Measurements from ENCODE around the gene DERA.

The DERA gene

DNA sequence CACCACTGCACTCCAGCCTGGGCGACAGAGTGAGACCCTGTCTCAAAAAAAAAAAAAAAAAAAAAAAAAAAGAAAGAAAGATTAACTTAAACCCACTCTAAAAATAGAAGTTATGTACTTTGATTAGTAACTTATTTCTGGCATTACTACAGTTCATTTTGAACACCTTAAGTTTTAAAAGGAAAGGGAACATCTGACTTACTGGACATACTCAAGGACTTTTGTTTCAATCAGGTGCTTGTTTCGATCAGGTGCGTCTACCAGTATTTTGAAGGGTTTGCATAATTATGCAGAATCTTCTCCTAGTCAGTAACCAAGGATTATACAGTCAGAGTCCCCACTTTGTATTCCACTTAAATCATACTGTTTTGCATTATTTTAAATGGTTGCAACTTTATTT is 105.6 kb downstream of the DERA start:
- Histone ChIP-seq H3K27me3 (ENCODE audit: control insufficient read depth in 1 of 2, insufficient read depth in 2 of 2, low read length in 2 of 2) (no peaks in the 10 kb centered on the region), H3K36me3 (ENCODE audit: insufficient read depth, low read length) (no peaks in the 10 kb centered on the region), H3K27ac (ENCODE audit: low read depth, low read length) (no peak overlapping the region), H3K4me3 (ENCODE audit: low read depth in 1 of 2, low read length in 2 of 2) (no peak overlapping the region), H3K4me1 (ENCODE audit: insufficient read depth, low read length) (peaks cover 6% of the 10 kb centered on the region), H3K9ac (ENCODE audit: low read length) (no peak overlapping the region), H3K9me3 (ENCODE audit: low read length) (no peaks in the 10 kb centered on the region)

GRCh38 chr12:16018306-16018705 is 107.2 kb downstream of the DERA start:
- Histone ChIP-seq H3K9ac (ENCODE audit: low read length) (no peak overlapping the region), H3K4me3 (ENCODE audit: low read depth in 1 of 2, low read length in 2 of 2) (no peak overlapping the region), H3K27me3 (ENCODE audit: control insufficient read depth in 1 of 2, insufficient read depth in 2 of 2, low read length in 2 of 2) (no peaks in the 10 kb centered on the region), H3K4me1 (ENCODE audit: insufficient read depth, low read length) (no peaks in the 10 kb centered on the region), H3K36me3 (ENCODE audit: insufficient read depth, low read length) (no peaks in the 10 kb centered on the region), H3K27ac (ENCODE audit: low read depth, low read length) (no peak overlapping the region), H3K9me3 (ENCODE audit: low read length) (no peaks in the 10 kb centered on the region)

GRCh38 chr12:16019136-16019535 is 108.0 kb downstream of the DERA start:
- Histone ChIP-seq H3K9me3 (ENCODE audit: low read length) (no peaks in the 10 kb centered on the region), H3K4me3 (ENCODE audit: low read depth in 1 of 2, low read length in 2 of 2) (no peak overlapping the region), H3K9ac (ENCODE audit: low read length) (no peak overlapping the region), H3K27ac (ENCODE audit: low read depth, low read length) (no peak overlapping the region), H3K36me3 (ENCODE audit: insufficient read depth, low read length) (no peaks in the 10 kb centered on the region), H3K27me3 (ENCODE audit: control insufficient read depth in 1 of 2, insufficient read depth in 2 of 2, low read length in 2 of 2) (no peaks in the 10 kb centered on the region), H3K4me1 (ENCODE audit: insufficient read depth, low read length) (no peaks in the 10 kb centered on the region)

- Histone ChIP-seq H3K9ac (ENCODE audit: low read length) (no peak overlapping the region), H3K27ac (ENCODE audit: low read depth, low read length) (no peak overlapping the region), H3K27me3 (ENCODE audit: control insufficient read depth in 1 of 2, insufficient read depth in 2 of 2, low read length in 2 of 2) (no peaks in the 10 kb centered on the region), H3K9me3 (ENCODE audit: low read length) (no peaks in the 10 kb centered on the region), H3K4me3 (ENCODE audit: low read depth in 1 of 2, low read length in 2 of 2) (no peak overlapping the region), H3K4me1 (ENCODE audit: insufficient read depth, low read length) (no peaks in the 10 kb centered on the region), H3K36me3 (ENCODE audit: insufficient read depth, low read length) (no peaks in the 10 kb centered on the region)
Observed at GRCh38 chr12:16020031-16020430, 108.9 kb downstream of the DERA start.

DNA sequence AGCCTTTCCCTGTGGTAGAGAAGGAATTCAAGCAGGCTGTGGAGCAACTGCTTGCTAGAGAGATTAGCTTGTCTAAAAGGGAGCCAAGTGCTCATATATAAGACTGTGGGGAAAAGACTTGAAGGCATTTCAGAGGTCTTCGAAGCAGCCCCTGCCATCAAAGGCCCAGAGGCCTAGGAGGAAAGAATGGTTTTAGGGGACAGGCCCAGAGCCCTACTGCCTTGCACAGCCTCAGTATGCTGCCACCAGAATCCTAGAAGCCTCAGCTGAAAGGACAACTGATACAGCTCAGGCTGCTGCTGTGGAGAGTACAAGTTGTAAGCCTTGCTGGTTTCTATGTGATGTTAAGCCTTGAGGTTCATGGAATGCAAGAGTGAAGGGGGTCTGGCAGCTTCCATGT is 109.9 kb downstream of the DERA start:
- Histone ChIP-seq H3K4me3 (ENCODE audit: low read depth in 1 of 2, low read length in 2 of 2) (no peak overlapping the region), H3K4me1 (ENCODE audit: insufficient read depth, low read length) (no peaks in the 10 kb centered on the region), H3K9me3 (ENCODE audit: low read length) (no peaks in the 10 kb centered on the region), H3K9ac (ENCODE audit: low read length) (no peak overlapping the region), H3K36me3 (ENCODE audit: insufficient read depth, low read length) (no peaks in the 10 kb centered on the region), H3K27ac (ENCODE audit: low read depth, low read length) (no peak overlapping the region), H3K27me3 (ENCODE audit: control insufficient read depth in 1 of 2, insufficient read depth in 2 of 2, low read length in 2 of 2) (no peaks in the 10 kb centered on the region)

GRCh38 chr12:16021676-16022075 is 110.5 kb downstream of the DERA start:
- no peaks in the 10 kb centered on the region for H3K4me1 ChIP-seq (ENCODE audit: insufficient read depth, low read length)
- no peaks in the 10 kb centered on the region for H3K27me3 ChIP-seq (ENCODE audit: control insufficient read depth in 1 of 2, insufficient read depth in 2 of 2, low read length in 2 of 2)
- H3K4me3 ChIP-seq (ENCODE audit: low read depth in 1 of 2, low read length in 2 of 2) = no peak overlapping the region
- no peaks in the 10 kb centered on the region for H3K9me3 ChIP-seq (ENCODE audit: low read length)
- no peak overlapping the region for H3K27ac ChIP-seq (ENCODE audit: low read depth, low read length)
- H3K36me3 ChIP-seq (ENCODE audit: insufficient read depth, low read length) = no peaks in the 10 kb centered on the region
- no peak overlapping the region for H3K9ac ChIP-seq (ENCODE audit: low read length)

DNA sequence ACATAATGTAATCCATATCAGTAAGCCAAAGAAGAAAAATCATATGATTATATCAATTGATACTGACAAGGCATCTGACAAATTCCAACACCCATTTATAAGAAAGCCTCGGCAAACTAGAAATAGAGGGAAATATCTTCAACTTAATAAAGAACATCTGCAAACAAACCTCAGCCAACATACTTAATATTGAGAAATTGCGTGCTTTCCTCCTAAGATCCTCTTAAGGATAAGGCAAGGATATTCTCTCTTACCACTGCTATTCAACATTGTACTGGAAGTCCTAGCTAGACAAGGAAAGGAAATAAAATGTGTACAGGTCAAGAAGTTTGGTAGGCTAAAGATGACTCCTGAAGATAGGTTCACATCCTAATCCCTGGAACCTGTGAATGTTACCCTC is 115.9 kb downstream of the DERA start:
- Histone ChIP-seq H3K27ac (ENCODE audit: low read depth, low read length) (no peak overlapping the region), H3K27me3 (ENCODE audit: control insufficient read depth in 1 of 2, insufficient read depth in 2 of 2, low read length in 2 of 2) (no peaks in the 10 kb centered on the region), H3K4me3 (ENCODE audit: low read depth in 1 of 2, low read length in 2 of 2) (no peak overlapping the region), H3K9ac (ENCODE audit: low read length) (no peak overlapping the region), H3K4me1 (ENCODE audit: insufficient read depth, low read length) (no peaks in the 10 kb centered on the region), H3K36me3 (ENCODE audit: insufficient read depth, low read length) (no peaks in the 10 kb centered on the region), H3K9me3 (ENCODE audit: low read length) (no peaks in the 10 kb centered on the region)

- H3K9me3 ChIP-seq (ENCODE audit: low read length) = no peaks in the 10 kb centered on the region
- H3K9ac ChIP-seq (ENCODE audit: low read length) = no peak overlapping the region
- no peaks in the 10 kb centered on the region for H3K27me3 ChIP-seq (ENCODE audit: control insufficient read depth in 1 of 2, insufficient read depth in 2 of 2, low read length in 2 of 2)
- H3K36me3 ChIP-seq (ENCODE audit: insufficient read depth, low read length) = no peaks in the 10 kb centered on the region
- H3K4me1 ChIP-seq (ENCODE audit: insufficient read depth, low read length) = peaks cover 3% of the 10 kb centered on the region
- H3K4me3 ChIP-seq (ENCODE audit: low read depth in 1 of 2, low read length in 2 of 2) = no peak overlapping the region
- H3K27ac ChIP-seq (ENCODE audit: low read depth, low read length) = no peak overlapping the region
Observed at GRCh38 chr12:16030744-16031143, 119.6 kb downstream of the DERA start.

DNA sequence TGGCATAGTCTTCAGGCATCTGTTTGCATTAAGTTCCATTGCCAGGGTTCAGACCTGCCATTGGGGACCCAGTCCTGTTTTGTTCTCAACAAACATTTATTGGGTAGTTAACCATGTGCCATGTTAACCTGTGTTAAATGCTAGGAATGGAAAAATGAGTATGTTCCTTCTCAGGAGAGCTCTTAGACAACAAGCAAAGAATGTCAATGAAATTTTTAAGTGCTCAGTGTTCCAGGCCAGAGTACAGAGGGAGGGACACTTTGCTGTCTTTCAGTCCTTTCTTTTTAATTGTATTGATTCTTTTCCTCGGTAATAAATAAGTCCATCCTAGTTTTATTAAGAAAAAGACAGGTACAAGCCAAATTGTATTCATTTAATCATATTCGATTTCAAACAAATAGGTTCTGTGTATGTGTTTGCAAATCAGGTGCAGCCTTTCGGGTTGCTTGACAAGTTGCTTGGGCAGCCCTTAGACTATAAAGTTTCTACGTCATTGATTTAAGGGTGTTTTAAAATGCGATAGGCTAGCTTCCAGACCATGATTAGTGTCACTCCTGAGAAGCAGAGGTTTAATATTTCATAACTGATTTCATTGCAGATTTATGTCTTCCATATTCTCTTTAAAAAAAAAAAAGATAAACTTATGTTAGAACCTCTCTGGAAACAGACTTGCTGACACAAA is 123.1 kb downstream of the DERA start:
- no peaks in the 10 kb centered on the region for H3K9me3 ChIP-seq (ENCODE audit: low read length)
- H3K27ac ChIP-seq (ENCODE audit: low read depth, low read length) = no peak overlapping the region

GRCh38 chr12:16036073-16036472 is 124.9 kb downstream of the DERA start:
- H3K4me1 ChIP-seq (ENCODE audit: insufficient read depth, low read length) = peaks cover 3% of the 10 kb centered on the region
- H3K27me3 ChIP-seq (ENCODE audit: control insufficient read depth in 1 of 2, insufficient read depth in 2 of 2, low read length in 2 of 2) = no peaks in the 10 kb centered on the region
- peaks cover 11% of the 10 kb centered on the region for H3K36me3 ChIP-seq (ENCODE audit: insufficient read depth, low read length)
- no peak overlapping the region for H3K9ac ChIP-seq (ENCODE audit: low read length)
- H3K9me3 ChIP-seq (ENCODE audit: low read length) = no peaks in the 10 kb centered on the region
- no peak overlapping the region for H3K27ac ChIP-seq (ENCODE audit: low read depth, low read length)
- no peak overlapping the region for H3K4me3 ChIP-seq (ENCODE audit: low read depth in 1 of 2, low read length in 2 of 2)

More for the DNA sequence above, 123.1 kb downstream of the DERA start:
- Histone ChIP-seq H3K36me3 (ENCODE audit: insufficient read depth, low read length) (peaks cover 6% of the 10 kb centered on the region), H3K4me3 (ENCODE audit: low read depth in 1 of 2, low read length in 2 of 2) (no peak overlapping the region), H3K9ac (ENCODE audit: low read length) (no peak overlapping the region), H3K4me1 (ENCODE audit: insufficient read depth, low read length) (peaks cover 3% of the 10 kb centered on the region), H3K27me3 (ENCODE audit: control insufficient read depth in 1 of 2, insufficient read depth in 2 of 2, low read length in 2 of 2) (no peaks in the 10 kb centered on the region)

- Histone ChIP-seq H3K27ac (ENCODE audit: low read depth, low read length) (no peak overlapping the region), H3K4me1 (ENCODE audit: insufficient read depth, low read length) (peaks cover 3% of the 10 kb centered on the region), H3K36me3 (ENCODE audit: insufficient read depth, low read length) (peaks cover 11% of the 10 kb centered on the region), H3K27me3 (ENCODE audit: control insufficient read depth in 1 of 2, insufficient read depth in 2 of 2, low read length in 2 of 2) (no peaks in the 10 kb centered on the region), H3K9ac (ENCODE audit: low read length) (no peak overlapping the region), H3K4me3 (ENCODE audit: low read depth in 1 of 2, low read length in 2 of 2) (no peak overlapping the region), H3K9me3 (ENCODE audit: low read length) (no peaks in the 10 kb centered on the region)
Observed at GRCh38 chr12:16037533-16037932, 126.4 kb downstream of the DERA start.

DNA sequence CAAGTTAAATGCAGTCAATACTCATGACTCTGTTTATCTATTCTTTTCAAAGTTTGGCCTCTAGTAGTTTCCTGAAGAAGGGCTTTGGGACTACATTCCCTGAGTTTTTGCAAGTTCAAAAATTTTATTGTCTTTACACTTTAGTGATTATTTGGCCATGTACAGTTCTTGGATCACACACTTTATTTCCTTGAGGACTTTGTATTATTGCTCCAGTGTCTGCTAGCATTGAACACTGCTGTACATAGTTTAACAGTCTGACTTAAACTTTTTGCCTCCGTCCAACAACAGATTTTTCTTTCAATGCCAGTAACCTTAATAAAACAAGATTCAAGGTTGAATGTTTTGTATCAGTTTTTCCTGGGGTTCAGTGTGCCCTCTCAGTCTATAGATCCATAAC is 132.3 kb downstream of the DERA start:
- Histone ChIP-seq H3K4me3 (ENCODE audit: low read depth in 1 of 2, low read length in 2 of 2) (no peak overlapping the region), H3K4me1 (ENCODE audit: insufficient read depth, low read length) (no peaks in the 10 kb centered on the region), H3K9ac (ENCODE audit: low read length) (no peak overlapping the region), H3K27ac (ENCODE audit: low read depth, low read length) (no peak overlapping the region), H3K27me3 (ENCODE audit: control insufficient read depth in 1 of 2, insufficient read depth in 2 of 2, low read length in 2 of 2) (no peaks in the 10 kb centered on the region), H3K36me3 (ENCODE audit: insufficient read depth, low read length) (peaks cover 5% of the 10 kb centered on the region), H3K9me3 (ENCODE audit: low read length) (no peaks in the 10 kb centered on the region)
